HG03558 (cell line): Measurements from ENCODE around the gene FCHSD2.

ENCODE experiments used
- ATAC-seq: cut with Tn5 transposase; IDR thresholded peaks from one replicate; pipeline ENCODE4 v1.9.1; 2021; ENCODE audit warnings: moderate number of reproducible peaks; ENCODE audit not compliant: unreplicated experiment; ENCODE audit errors: extremely low read depth

The FCHSD2 gene

DNA sequence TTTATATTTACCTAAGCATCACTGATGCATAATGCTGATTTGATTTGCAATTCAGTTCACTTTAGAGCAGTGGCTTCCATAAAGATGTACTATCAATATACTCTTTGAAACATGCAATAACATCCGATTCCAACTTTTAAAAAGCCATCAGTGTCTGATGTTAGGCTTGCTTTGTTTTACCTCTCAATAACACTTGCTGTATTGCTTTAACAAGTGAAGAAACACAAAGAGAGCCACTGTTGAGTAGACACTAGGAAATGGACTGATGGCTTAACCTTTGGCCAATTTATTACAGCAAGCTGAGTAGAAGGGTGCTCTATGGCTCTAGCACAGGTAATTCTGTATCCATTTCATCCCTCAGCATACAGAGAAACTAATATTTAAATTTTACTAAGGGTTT lies 122.1 kb downstream of the FCHSD2 start:
- no peak for ATAC-seq

DNA sequence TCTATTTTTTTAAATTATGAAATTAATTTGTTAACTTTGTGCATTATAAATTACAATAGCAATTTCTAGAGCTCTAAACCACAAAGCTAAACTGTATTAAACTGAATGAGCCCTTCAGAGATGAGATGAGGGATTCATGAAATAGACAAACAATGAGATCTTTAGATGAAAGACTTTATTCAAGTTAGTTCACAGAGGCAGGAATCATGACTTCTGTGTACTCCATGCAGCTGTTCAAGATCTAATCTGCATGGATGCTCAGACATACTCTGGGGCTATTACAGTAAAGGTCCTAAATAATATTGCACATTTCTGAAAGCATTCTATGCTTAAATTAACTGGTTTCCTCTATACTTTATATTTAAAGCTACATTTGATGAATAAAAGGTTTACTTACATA lies 122.7 kb downstream of the FCHSD2 start:
- ATAC-seq = no peak

GRCh38 chr11:73018856-73019255 lies 123.3 kb downstream of the FCHSD2 start:
- no peak for ATAC-seq

GRCh38 chr11:73017024-73017751 lies 124.9 kb downstream of the FCHSD2 start:
- no peak for ATAC-seq

- ATAC-seq = no peak
Observed at GRCh38 chr11:73013021-73013420, 129.1 kb downstream of the FCHSD2 start.

DNA sequence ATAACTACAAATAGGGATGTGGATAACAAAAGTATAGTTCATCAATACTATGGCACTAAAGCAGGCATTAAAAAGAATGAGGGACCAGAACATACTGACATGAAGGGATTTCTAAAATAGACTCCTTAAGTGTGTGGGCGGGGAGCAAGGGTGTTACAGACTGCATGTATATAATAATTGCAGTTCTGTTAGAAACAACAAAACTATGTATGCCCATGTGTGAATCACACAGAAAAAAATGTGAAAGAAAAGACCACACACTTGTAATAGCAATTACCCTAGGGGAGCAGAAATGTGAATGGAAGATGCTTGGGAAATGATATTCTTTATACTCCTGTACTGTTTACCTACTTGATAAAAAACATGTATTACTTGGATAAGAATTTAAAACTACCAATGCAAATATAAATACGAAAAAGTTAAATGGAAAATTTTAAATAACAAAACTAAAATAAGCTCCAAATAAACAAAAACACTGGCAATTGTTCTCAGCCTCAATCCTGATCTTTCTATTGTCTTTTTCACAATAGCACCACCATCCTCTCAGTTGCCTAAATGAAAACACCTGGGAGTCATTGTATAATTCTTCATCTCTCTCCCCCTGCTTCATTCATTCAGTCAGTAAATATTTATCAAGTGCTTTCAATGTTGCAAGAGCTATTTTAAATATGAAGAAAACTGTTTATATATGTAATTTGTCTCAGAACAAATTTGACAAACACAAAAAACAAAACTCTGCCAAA lies 129.8 kb downstream of the FCHSD2 start:
- ATAC-seq = no peak

GRCh38 chr11:73011126-73011817 lies 130.8 kb downstream of the FCHSD2 start:
- no peak for ATAC-seq

- ATAC-seq = no peak
Observed at GRCh38 chr11:73009972-73010371, 132.1 kb downstream of the FCHSD2 start.

GRCh38 chr11:73004088-73004487 lies 138.0 kb downstream of the FCHSD2 start:
- ATAC-seq = no peak

GRCh38 chr11:73003088-73003487 lies 139.0 kb downstream of the FCHSD2 start:
- no peak for ATAC-seq

DNA sequence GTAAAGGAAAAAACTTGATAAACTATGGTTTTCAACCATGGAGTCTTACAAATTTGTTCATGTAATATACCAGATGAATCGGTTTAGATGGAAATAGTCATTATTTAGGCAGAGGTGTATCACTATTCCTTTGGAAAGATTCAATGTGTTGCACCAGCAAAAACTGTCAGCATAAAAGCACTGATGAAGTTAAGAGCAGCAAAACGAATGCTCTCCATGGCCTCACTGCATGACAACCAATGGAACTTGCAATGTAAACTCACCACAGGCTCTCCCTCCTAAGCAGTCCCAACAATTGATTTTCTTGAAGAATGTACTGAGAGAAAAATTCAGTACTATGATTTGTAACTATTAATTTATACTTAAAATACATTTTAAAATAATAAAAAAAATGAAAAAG lies 139.9 kb downstream of the FCHSD2 start:
- no peak for ATAC-seq

DNA sequence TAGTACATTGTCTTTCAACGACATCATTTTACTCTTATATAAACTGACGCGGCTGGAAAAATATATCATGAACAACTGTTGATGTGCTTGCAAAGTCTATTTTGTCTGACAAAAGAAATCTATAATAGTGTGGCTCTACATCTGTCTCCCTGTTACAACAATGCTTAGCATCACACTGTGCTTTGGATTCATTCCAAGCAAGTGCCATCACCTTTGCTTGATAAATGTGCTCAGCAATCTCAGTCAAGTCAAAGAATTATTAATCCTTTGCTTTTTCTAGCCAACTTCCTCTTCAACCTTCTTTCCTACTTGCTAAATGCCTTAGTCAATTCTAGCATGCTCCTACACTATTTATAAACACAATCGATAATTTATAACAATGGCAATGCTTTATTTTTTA lies 140.5 kb downstream of the FCHSD2 start:
- no peak for ATAC-seq

DNA sequence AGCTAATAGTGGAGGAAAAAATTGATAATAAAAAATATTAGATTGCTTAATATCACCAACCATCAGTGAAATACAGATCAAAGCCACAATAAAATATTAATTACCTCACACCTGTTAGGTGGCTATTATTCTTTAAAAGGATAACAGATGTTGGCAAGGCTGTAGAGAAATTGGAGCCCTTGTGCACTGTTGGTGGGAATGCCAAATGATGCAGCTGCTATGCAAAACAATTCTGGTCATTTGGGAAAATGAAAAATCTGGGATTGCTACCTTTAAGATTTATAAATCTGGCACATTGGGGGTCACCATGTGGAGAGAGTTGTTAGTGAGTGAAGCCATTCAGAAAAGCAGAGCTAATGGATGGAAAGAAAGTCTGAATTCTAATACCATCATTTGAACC lies 143.4 kb downstream of the FCHSD2 start:
- ATAC-seq = no peak

DNA sequence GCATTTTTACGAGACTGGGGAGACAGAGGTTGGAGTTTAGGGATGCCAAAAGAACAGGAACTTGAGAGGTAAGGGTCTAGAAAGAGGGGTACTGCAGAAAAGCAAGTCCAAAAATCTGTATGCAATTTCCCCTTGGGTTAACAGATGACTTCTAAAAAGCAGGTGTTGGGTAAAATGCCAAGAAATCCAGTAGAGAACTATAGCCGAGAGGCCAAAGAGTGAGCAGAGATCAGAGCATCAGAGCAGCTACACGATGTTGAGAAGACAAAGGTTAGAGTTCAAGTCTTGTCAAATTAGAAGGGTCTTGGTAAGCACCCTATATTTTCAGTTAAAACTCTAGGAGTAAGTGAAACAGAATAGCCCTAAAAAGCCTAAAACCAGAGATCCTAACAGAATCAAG lies 145.2 kb downstream of the FCHSD2 start:
- ATAC-seq = no peak

GRCh38 chr11:72989727-72990126 lies 152.4 kb downstream of the FCHSD2 start:
- no peak for ATAC-seq

GRCh38 chr11:72988821-72989220 lies 153.3 kb downstream of the FCHSD2 start:
- no peak for ATAC-seq

DNA sequence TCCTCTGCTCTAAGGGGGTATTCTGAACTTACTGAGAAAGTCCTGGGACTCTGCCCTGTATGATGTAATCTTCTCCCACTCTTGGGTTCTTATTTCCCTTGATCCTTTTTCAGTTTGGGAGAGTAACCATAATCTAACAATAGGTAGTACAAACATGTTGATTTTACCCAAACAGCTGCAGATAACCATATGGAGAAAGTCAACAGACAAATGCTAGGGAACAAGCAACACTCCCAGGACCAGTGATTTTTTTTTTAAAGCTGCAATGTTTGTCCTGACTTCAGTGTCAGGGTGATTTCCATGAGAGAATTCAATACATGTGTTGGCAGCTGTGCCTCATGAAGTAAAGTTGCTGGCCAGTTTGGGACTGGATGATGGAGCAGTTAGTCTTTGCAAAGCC lies 156.5 kb downstream of the FCHSD2 start:
- ATAC-seq = no peak

DNA sequence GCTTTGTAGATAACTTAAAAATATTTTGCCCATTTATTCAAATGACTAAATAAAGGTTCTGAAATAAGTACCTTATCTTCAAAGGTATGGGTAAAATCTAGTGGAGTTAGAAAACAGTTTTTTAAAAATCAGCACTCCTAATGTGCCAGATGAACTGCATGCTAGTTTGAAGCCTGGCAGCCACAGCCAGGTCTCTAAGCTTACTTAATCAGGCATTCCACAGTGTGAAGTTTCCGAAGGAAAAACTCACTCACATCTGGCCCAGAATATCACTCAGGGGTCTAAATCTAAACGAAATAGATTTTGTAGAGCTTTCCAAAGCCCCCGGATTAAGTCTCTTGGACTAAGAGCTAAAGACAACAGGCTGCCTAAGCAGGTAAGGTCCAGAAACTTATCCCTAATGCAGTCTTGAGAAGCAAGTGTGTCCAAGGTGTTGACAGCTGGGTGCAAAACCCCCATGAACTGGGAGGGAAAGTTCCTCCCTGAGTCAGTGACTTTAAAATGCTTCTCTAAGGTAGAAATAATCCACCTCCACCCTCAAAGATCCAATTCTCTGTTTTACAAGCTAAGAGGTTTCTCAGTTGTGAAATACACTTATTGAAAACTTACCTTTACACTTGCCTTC lies 157.6 kb downstream of the FCHSD2 start:
- no peak for ATAC-seq

DNA sequence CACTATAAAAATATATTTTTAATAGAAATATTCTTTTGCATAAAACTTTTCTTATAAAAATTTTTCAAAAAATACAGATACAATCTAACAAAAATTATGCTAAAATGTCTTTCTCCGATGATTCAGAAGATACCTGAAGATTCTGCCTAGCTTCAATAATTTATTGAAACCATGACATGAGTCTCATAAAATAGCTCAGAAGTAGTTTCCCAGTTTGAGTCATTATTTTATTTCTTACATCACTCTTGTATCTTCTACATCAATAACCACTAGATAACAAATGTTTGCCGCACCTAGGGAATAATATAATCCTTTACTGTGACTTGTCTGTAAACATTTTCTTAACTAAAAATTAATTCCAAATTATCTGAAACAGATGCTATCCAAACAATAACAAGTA lies 158.6 kb downstream of the FCHSD2 start:
- no peak for ATAC-seq

DNA sequence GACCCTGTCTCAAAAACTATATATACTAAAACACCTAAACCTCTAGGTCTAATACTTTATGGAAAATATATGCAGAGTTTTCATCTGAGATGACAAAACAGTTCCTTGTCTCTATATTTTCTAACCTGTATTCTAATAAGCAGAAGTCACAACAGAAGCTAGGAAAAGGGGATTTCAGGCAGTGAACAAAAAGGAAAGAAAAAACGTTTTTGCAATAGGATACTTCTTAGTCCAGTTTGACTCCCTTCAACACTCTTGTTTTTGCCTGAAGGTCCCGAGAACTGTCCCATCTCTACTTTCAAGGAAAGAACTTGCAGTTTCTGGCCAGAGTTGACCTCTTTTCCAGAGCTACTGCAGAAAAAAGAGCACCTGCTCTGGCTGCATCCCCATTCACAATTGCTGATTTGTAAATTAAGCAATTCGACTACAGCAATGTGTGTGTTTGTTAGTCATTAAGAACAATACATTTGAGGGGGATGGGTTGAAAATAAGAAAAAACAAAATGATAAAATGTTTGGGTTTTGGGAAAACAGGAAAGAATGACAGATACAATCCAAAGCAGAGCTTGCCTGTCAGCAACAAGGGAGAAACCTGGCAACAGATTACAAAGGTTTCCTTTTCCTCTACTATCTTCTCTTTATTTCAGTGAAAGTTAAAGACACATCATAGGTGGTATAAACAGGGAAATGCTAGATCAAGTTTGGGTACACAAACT lies 160.0 kb downstream of the FCHSD2 start:
- no peak for ATAC-seq
